SK-N-SH treated with all-trans-retinoic acid at 6 μM for 48 hours (cell line): ENCODE measurements around the gene CEP57.

Experiments used
- ATAC-seq: fragments of 200-7000 bp; cut with Tn5 transposase; 3 replicates; pipeline ENCODE4 v1.9.1; 2020; ENCODE audit warnings: mild to moderate bottlenecking, moderate library complexity
- ARNTL ChIP-seq: fragments of 450-650 bp; formaldehyde crosslinking; IDR thresholded peaks from 2 replicates; pipeline ENCODE4 v1.5.0; 2020; ENCODE audit warnings: low read depth, mild to moderate bottlenecking, moderate library complexity, borderline replicate concordance
- BACH2 ChIP-seq: fragments of 250-450 bp; sonication (Bioruptor Pico); IDR thresholded peaks from 2 replicates; pipeline ENCODE4 v1.9.0; 2021; ENCODE audit warnings: mild to moderate bottlenecking, borderline replicate concordance
- CREB5 ChIP-seq: fragments of 250-450 bp; sonication (Bioruptor Pico); IDR thresholded peaks from 2 replicates; pipeline ENCODE4 v1.5.1; 2020; ENCODE audit warnings: low read depth, mild to moderate bottlenecking, moderate library complexity
- CSDC2 ChIP-seq: fragments of 250-450 bp; sonication (Bioruptor Pico); IDR thresholded peaks from 2 replicates; pipeline ENCODE4 v1.5.0; 2020; ENCODE audit warnings: mild to moderate bottlenecking, moderate library complexity
- CSRNP3 ChIP-seq: fragments of 250-450 bp; sonication (Bioruptor Pico); IDR thresholded peaks from 2 replicates; pipeline ENCODE4 v1.5.1; 2021; ENCODE audit warnings: mild to moderate bottlenecking, moderate library complexity
- ESRRG ChIP-seq: fragments of 250-450 bp; sonication (Bioruptor Pico); IDR thresholded peaks from 2 replicates; pipeline ENCODE4 v1.6.1; 2021; ENCODE audit warnings: mild to moderate bottlenecking
- OSR1 ChIP-seq: fragments of 250-450 bp; sonication (Bioruptor Pico); IDR thresholded peaks from 2 replicates; pipeline ENCODE4 v1.8.0; 2022; ENCODE audit warnings: moderate library complexity, mild to moderate bottlenecking, inconsistent platforms
- PATZ1 ChIP-seq: fragments of 250-450 bp; sonication (Bioruptor Pico); IDR thresholded peaks from 2 replicates; pipeline ENCODE4 v1.8.0; 2020; ENCODE audit warnings: mild to moderate bottlenecking, moderate library complexity, borderline replicate concordance
- POU6F1 ChIP-seq: fragments of 250-450 bp; sonication (Bioruptor Pico); IDR thresholded peaks from 2 replicates; pipeline ENCODE4 v1.8.0; 2021; ENCODE audit warnings: low read depth, mild to moderate bottlenecking, moderate library complexity, borderline replicate concordance
- PPARA ChIP-seq: fragments of 250-450 bp; sonication (Bioruptor Pico); IDR thresholded peaks from 2 replicates; pipeline ENCODE4 v1.5.0; 2020; ENCODE audit warnings: mild to moderate bottlenecking, borderline replicate concordance
- TCF4 ChIP-seq: fragments of 250-450 bp; sonication (Bioruptor Pico); IDR thresholded peaks from 2 replicates; pipeline ENCODE4 v1.8.0; 2021; ENCODE audit warnings: mild to moderate bottlenecking, moderate library complexity, borderline replicate concordance
- TOX ChIP-seq: fragments of 250-450 bp; sonication (Bioruptor Pico); IDR thresholded peaks from 2 replicates; pipeline ENCODE4 v1.8.0; 2021; ENCODE audit warnings: mild to moderate bottlenecking, moderate library complexity, borderline replicate concordance
- TSHZ2 ChIP-seq: fragments of 250-450 bp; sonication (Bioruptor Pico); IDR thresholded peaks from 2 replicates; pipeline ENCODE4 v1.5.0; 2020; ENCODE audit warnings: mild to moderate bottlenecking, moderate library complexity
- ZC3H10 ChIP-seq: fragments of 250-450 bp; sonication (Bioruptor Pico); IDR thresholded peaks from 2 replicates; pipeline ENCODE4 v1.5.1; 2021; ENCODE audit warnings: mild to moderate bottlenecking, moderate library complexity
- ZFP30 ChIP-seq: fragments of 450-650 bp; formaldehyde crosslinking; IDR thresholded peaks from 2 replicates; pipeline ENCODE4 v1.5.0; 2022; ENCODE audit warnings: mild to moderate bottlenecking, moderate library complexity
- ZNF565 ChIP-seq: fragments of 450-650 bp; formaldehyde crosslinking; conservative IDR thresholded peaks from 2 replicates; pipeline ENCODE4 v1.5.0; 2020; ENCODE audit warnings: low read depth, mild to moderate bottlenecking, moderate library complexity
- ZNF70 ChIP-seq: fragments of 450-650 bp; formaldehyde crosslinking; IDR thresholded peaks from 2 replicates; pipeline ENCODE4 v1.5.0; 2020; ENCODE audit warnings: mild to moderate bottlenecking, moderate library complexity
- ZNF8 ChIP-seq: fragments of 450-650 bp; formaldehyde crosslinking; IDR thresholded peaks from 2 replicates; pipeline ENCODE4 v1.5.0; 2020; ENCODE audit warnings: mild to moderate bottlenecking, moderate library complexity

The CEP57 gene

GRCh38 chr11:95796501-95796900 lies 6.2 kb downstream of the CEP57 start:
- no peak for TF ChIP-seq PATZ1 (CRISPR knock-in tag)
- no peak for TF ChIP-seq TOX (CRISPR knock-in tag)
- no peak for TF ChIP-seq ZNF8 (CRISPR knock-in tag)
- no peak for TF ChIP-seq CSRNP3 (CRISPR knock-in tag)
- no peak for TF ChIP-seq CSDC2 (CRISPR knock-in tag)
- no peak for TF ChIP-seq ZNF70 (CRISPR knock-in tag)
- ATAC-seq = no peak

- no peak for ATAC-seq
- TF ChIP-seq CREB5 (CRISPR knock-in tag) (no peak), OSR1 (no peak), BACH2 (CRISPR knock-in tag) (no peak), ZNF70 (CRISPR knock-in tag) (no peak), PATZ1 (CRISPR knock-in tag) (no peak), TSHZ2 (CRISPR knock-in tag) (no peak), ZC3H10 (CRISPR knock-in tag) (no peak), TCF4 (no peak), POU6F1 (no peak), CSDC2 (CRISPR knock-in tag) (no peak), ARNTL (no peak), ZFP30 (CRISPR knock-in tag) (no peak), CSRNP3 (CRISPR knock-in tag) (no peak), ESRRG (CRISPR knock-in tag) (no peak), PPARA (CRISPR knock-in tag) (no peak)
These were observed 9.2 kb downstream of the CEP57 start for GRCh38 chr11:95799546-95799945.

- no peak for ATAC-seq
- TF ChIP-seq ZNF565 (CRISPR knock-in tag) = no peak
- TF ChIP-seq PATZ1 (CRISPR knock-in tag) = no peak
- no peak for TF ChIP-seq ARNTL
- no peak for TF ChIP-seq TSHZ2 (CRISPR knock-in tag)
These were observed 10.1 kb downstream of the CEP57 start for GRCh38 chr11:95800438-95800837.
